ENCODE measurements around the gene SLC13A3.

DNA sequence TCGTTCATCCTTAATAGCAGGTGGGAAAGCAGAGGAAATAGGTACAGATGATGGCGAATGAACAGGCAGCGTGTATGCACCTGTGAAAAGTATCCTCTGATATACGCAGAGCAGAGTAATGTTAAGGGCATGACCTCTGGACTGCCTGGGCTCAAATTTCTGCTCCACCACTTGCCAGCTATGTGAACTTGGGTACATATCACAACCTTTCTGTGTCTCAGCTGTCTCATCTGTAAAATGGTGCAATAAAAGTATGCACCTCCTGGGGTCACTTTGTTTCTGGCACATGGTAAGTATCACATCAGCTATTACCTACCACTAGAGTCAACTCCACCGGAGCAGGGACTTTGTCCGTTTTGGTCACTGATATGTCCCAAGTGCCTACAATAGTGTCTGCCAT, 103.3 kb downstream of the SLC13A3 start:
- TF ChIP-seq EZH2 (IDR thresholded peaks at IDR 0.05; ENCODE audit: borderline replicate concordance, low read length) = no peak
- TF ChIP-seq, protein P1, sequence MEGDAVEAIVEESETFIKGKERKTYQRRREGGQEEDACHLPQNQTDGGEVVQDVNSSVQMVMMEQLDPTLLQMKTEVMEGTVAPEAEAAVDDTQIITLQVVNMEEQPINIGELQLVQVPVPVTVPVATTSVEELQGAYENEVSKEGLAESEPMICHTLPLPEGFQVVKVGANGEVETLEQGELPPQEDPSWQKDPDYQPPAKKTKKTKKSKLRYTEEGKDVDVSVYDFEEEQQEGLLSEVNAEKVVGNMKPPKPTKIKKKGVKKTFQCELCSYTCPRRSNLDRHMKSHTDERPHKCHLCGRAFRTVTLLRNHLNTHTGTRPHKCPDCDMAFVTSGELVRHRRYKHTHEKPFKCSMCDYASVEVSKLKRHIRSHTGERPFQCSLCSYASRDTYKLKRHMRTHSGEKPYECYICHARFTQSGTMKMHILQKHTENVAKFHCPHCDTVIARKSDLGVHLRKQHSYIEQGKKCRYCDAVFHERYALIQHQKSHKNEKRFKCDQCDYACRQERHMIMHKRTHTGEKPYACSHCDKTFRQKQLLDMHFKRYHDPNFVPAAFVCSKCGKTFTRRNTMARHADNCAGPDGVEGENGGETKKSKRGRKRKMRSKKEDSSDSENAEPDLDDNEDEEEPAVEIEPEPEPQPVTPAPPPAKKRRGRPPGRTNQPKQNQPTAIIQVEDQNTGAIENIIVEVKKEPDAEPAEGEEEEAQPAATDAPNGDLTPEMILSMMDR (IDR thresholded peaks at IDR 0.05; ENCODE audit: low read length) = no peak

Data from OCI-LY1 (cell line).